GM12878 (cell line): Measurements from ENCODE around the gene ADRA2C.

Source experiments
- BCL11A ChIP-seq: IDR thresholded peaks from 2 replicates; pipeline ENCODE4 v1.6.1; 2011; ENCODE audit warnings: low read depth, low read length
- BHLHE40 ChIP-seq, 2 experiments: fragments of 450-650 bp in 1 of 2; IDR thresholded peaks; 2 replicates each; pipeline ENCODE4 v1.6.1; 2011 to 2017; ENCODE audit warnings: low read depth in 2 of 2, borderline replicate concordance in 1 of 2, improper control_type of control experiment in 1 of 2, low read length in 1 of 2, mild to moderate bottlenecking in 1 of 2
- CHD2 ChIP-seq: IDR thresholded peaks from 2 replicates; pipeline ENCODE4 v1.6.1; 2011; ENCODE audit warnings: low read depth, low read length, improper control_type of control experiment, borderline replicate concordance
- CTCF ChIP-seq, 3 experiments: IDR thresholded peaks in 2 of 3; conservative IDR thresholded peaks in 1 of 3; 2 replicates each; pipeline ENCODE4 v1.5.1; 2011; ENCODE audit warnings: low read depth in 3 of 3, low read length in 3 of 3, mild to moderate bottlenecking in 3 of 3, control low read depth in 2 of 3, moderate library complexity in 2 of 3, inconsistent platforms in 1 of 3, mixed read lengths in 1 of 3; ENCODE audit not compliant: control insufficient read depth in 2 of 3, insufficient read depth in 1 of 3; ENCODE audit errors: extremely low read depth in 1 of 3
- JUND ChIP-seq: IDR thresholded peaks from 2 replicates; pipeline ENCODE4 v1.6.1; 2012; ENCODE audit warnings: low read depth, mild to moderate bottlenecking, low read length, improper control_type of control experiment, moderate library complexity
- POLR2A ChIP-seq: IDR thresholded peaks from 2 replicates; pipeline ENCODE4 v1.6.1; 2011; ENCODE audit warnings: low read depth, mild to moderate bottlenecking, low read length
- POLR2AphosphoS5 ChIP-seq: IDR thresholded peaks from 2 replicates; pipeline ENCODE4 v1.6.1; 2011; ENCODE audit warnings: mild to moderate bottlenecking, low read length, inconsistent platforms
- REST ChIP-seq: IDR thresholded peaks from 2 replicates; pipeline ENCODE4 v1.6.1; 2012; ENCODE audit warnings: mild to moderate bottlenecking, low read depth, low read length
- TCF12 ChIP-seq: IDR thresholded peaks from 2 replicates; pipeline ENCODE4 v1.6.1; 2011; ENCODE audit warnings: low read depth, mild to moderate bottlenecking, low read length
- ZNF24 ChIP-seq: fragments of 450-650 bp; IDR thresholded peaks from 2 replicates; pipeline ENCODE4 v1.6.1; 2017; ENCODE audit warnings: antibody characterized with exemption, mild to moderate bottlenecking
- ZNF274 ChIP-seq: IDR thresholded peaks from one replicate; pipeline ENCODE4 v1.8.0; 2011; ENCODE audit not compliant: insufficient read length, insufficient read depth
- TF ChIP-seq, protein P1 (sequence below): IDR thresholded peaks from 2 replicates; pipeline ENCODE4 v1.6.1; 2012; ENCODE audit warnings: low read depth, low read length, improper control_type of control experiment

DNA sequence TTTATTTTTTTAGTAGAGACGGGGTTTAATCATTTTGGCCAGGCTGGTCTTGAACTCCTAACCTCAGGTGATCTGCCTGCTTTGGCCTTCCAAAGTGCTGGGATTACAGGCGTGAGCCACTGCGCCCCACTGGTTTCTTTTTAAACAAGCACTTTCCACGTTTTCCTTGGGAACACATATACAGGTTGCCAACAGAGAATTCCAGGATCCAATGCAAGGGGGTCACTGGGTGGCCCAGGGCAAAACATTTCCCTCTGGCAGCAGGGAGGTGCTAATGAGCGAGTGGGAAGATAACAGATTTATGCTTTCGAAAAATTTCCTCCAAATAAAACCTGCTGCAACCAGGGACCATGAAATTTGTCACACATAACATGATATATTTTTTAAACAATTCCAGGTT is 41.1 kb downstream of the ADRA2C start:
- TF ChIP-seq ZNF24 (no peak), BHLHE40 (IDR thresholded peaks at IDR 0.05; ENCODE audit: borderline replicate concordance in 1 of 2, low read depth in 2 of 2, low read length in 1 of 2) (no peak), POLR2AphosphoS5 (no peak), TCF12 (no peak), ZNF274 (no peak), POLR2A (no peak), CTCF (IDR thresholded peaks at IDR 0.05 in 2 of 3, conservative IDR thresholded peaks at IDR 0.05 in 1 of 3; ENCODE audit: control insufficient read depth in 2 of 3, extremely low read depth in 1 of 3, insufficient read depth in 1 of 3, low read depth in 3 of 3, low read length in 3 of 3) (no peak), JUND (no peak), REST (no peak), BCL11A (no peak), CHD2 (no peak)
- TF ChIP-seq, protein P1, sequence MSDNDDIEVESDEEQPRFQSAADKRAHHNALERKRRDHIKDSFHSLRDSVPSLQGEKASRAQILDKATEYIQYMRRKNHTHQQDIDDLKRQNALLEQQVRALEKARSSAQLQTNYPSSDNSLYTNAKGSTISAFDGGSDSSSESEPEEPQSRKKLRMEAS, result no peak
